ENCODE data around the gene BRINP3.

DNA sequence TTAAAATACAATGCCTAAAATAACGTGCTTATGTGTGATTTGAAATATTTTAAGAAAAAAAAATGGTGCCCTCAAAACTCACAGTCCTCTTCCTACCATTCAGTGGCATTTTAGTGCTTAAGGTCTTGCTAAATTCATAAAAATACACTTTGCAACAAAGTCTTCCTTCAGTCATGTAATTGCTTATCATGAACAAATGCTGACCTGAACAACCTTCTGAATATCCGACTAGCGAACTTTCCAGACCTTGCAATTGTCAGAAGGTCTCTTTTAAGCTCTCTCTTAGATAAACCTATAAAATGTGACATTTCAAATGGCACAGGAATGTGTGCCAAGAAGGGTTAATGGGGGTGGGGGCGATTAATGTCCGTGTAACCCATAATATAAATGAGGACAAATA is 858 bp downstream of the BRINP3 start:
- TF ChIP-seq, protein P1, sequence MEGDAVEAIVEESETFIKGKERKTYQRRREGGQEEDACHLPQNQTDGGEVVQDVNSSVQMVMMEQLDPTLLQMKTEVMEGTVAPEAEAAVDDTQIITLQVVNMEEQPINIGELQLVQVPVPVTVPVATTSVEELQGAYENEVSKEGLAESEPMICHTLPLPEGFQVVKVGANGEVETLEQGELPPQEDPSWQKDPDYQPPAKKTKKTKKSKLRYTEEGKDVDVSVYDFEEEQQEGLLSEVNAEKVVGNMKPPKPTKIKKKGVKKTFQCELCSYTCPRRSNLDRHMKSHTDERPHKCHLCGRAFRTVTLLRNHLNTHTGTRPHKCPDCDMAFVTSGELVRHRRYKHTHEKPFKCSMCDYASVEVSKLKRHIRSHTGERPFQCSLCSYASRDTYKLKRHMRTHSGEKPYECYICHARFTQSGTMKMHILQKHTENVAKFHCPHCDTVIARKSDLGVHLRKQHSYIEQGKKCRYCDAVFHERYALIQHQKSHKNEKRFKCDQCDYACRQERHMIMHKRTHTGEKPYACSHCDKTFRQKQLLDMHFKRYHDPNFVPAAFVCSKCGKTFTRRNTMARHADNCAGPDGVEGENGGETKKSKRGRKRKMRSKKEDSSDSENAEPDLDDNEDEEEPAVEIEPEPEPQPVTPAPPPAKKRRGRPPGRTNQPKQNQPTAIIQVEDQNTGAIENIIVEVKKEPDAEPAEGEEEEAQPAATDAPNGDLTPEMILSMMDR (conservative IDR thresholded peaks at IDR 0.05; ENCODE audit: low read length): no peak
- no peak for TF ChIP-seq EZH2phosphoT487 (IDR thresholded peaks at IDR 0.05; ENCODE audit: borderline replicate concordance, low read depth, low read length)

All from OCI-LY7 (cell line).